ENCODE results near the gene TCEAL5.

DNA sequence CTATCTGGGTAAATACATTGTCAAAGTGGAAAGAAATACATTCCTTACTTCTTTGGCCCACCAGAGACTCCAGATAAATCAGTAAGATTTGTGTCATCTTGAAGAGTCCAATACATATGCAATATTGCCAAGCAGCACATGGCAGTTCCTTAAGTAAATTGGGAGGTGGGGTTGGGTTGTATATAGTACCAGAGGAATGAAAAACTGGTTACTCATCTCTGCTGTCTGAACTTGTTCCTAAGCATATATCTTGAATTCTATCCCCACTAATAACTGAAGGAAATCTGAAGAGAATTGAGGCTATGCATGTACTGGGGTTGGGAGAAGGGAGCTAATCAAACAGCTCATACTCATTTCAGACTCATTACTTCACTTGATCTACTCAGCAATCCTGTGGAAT is 36.4 kb downstream of the TCEAL5 start:
- TF ChIP-seq POLR2A (IDR thresholded peaks at IDR 0.05; ENCODE audit: low read depth, low read length) = no peak
- TF ChIP-seq HCFC1 (IDR thresholded peaks at IDR 0.05; ENCODE audit: low read length) = no peak
- no peak for TF ChIP-seq YY1 (IDR thresholded peaks at IDR 0.05; ENCODE audit: low read depth, low read length)
- no peak for TF ChIP-seq REST (IDR thresholded peaks at IDR 0.05; ENCODE audit: low read depth, low read length)
- TF ChIP-seq MAX (IDR thresholded peaks at IDR 0.05; ENCODE audit: low read depth, low read length) = no peak
- no peak for TF ChIP-seq EP300 (IDR thresholded peaks at IDR 0.05; ENCODE audit: borderline replicate concordance in 1 of 2, control insufficient read depth in 1 of 2, low read depth in 2 of 2, low read length in 2 of 2)

All from GM12878 (cell line).